H9 (cell line): ENCODE data around the gene NRP2. TPM values are rescaled to one million over a fixed set of nuclear protein-coding genes. Genes with fewer than 3 reads are reported as not detected.

ENCODE experiments used
- DNase-seq: peaks from one replicate; pipeline ENCODE4 v3.0.0-alpha.2; 2017
- H2AFZ ChIP-seq: one replicate; pipeline ENCODE4 v1.6.1; 2013; ENCODE audit warnings: mild to moderate bottlenecking, low read length, control low read depth, moderate library complexity
- H2AK5ac ChIP-seq: 2 replicates; pipeline ENCODE4 v1.6.1; 2013; ENCODE audit warnings: low read length, control low read depth, mixed read lengths; ENCODE audit not compliant: insufficient read length
- H2BK120ac ChIP-seq: one replicate; pipeline ENCODE4 v1.6.1; 2013; ENCODE audit warnings: low read depth, mild to moderate bottlenecking, low read length, control low read depth, inconsistent platforms; ENCODE audit not compliant: poor library complexity, severe bottlenecking
- H2BK12ac ChIP-seq: 2 replicates; pipeline ENCODE4 v1.6.1; 2013; ENCODE audit warnings: low read length, control low read depth, mixed read lengths, low read depth; ENCODE audit not compliant: insufficient read length
- H2BK15ac ChIP-seq: 2 replicates; pipeline ENCODE4 v1.6.1; 2013; ENCODE audit warnings: low read depth, low read length, control low read depth
- H2BK20ac ChIP-seq: one replicate; pipeline ENCODE4 v1.6.1; 2013; ENCODE audit warnings: low read depth, mild to moderate bottlenecking, low read length, control low read depth, inconsistent platforms; ENCODE audit not compliant: poor library complexity, severe bottlenecking
- H2BK5ac ChIP-seq: 2 replicates; pipeline ENCODE4 v1.6.1; 2013; ENCODE audit warnings: low read length, control low read depth, mixed read lengths; ENCODE audit not compliant: insufficient read length
- H3K14ac ChIP-seq: 2 replicates; pipeline ENCODE4 v1.6.1; 2013; ENCODE audit warnings: low read length, control low read depth; ENCODE audit not compliant: insufficient read depth
- H3K18ac ChIP-seq: 2 replicates; pipeline ENCODE4 v1.6.1; 2013; ENCODE audit warnings: low read depth, mild to moderate bottlenecking, mixed read lengths, low read length, control low read depth; ENCODE audit not compliant: insufficient read length
- H3K23ac ChIP-seq: 2 replicates; pipeline ENCODE4 v1.6.1; 2013; ENCODE audit warnings: low read length, control low read depth, mixed read lengths, low read depth; ENCODE audit not compliant: insufficient read length
- H3K23me2 ChIP-seq: 2 replicates; pipeline ENCODE4 v1.6.1; 2013; ENCODE audit warnings: low read depth, mild to moderate bottlenecking, mixed read lengths, low read length, control low read depth; ENCODE audit not compliant: insufficient read length, poor library complexity, severe bottlenecking
- H3K27ac ChIP-seq: 2 replicates; pipeline ENCODE4 v1.5.1; 2013; ENCODE audit warnings: low read length, control low read depth, mixed read lengths, low read depth; ENCODE audit not compliant: insufficient read length
- H3K27me3 ChIP-seq: 2 replicates; pipeline ENCODE4 v1.6.1; 2013; ENCODE audit warnings: low read length, control low read depth, inconsistent platforms; ENCODE audit not compliant: insufficient read depth
- H3K4ac ChIP-seq: 2 replicates; pipeline ENCODE4 v1.6.1; 2013; ENCODE audit warnings: low read depth, mild to moderate bottlenecking, control low read depth, inconsistent platforms, low read length, moderate library complexity
- H3K4me1 ChIP-seq: 2 replicates; pipeline ENCODE4 v1.6.1; 2013; ENCODE audit warnings: low read length, control low read depth, inconsistent platforms; ENCODE audit not compliant: insufficient read depth
- H3K4me2 ChIP-seq: 2 replicates; pipeline ENCODE4 v1.6.1; 2013; ENCODE audit warnings: low read length, control low read depth, mixed read lengths; ENCODE audit not compliant: insufficient read length, insufficient read depth
- H3K56ac ChIP-seq: 2 replicates; pipeline ENCODE4 v1.6.1; 2013; ENCODE audit warnings: low read depth, mild to moderate bottlenecking, mixed read lengths, low read length, control low read depth; ENCODE audit not compliant: insufficient read length
- H3K79me1 ChIP-seq: 2 replicates; pipeline ENCODE4 v1.6.1; 2013; ENCODE audit warnings: low read depth, mild to moderate bottlenecking, moderate library complexity, low read length, control low read depth, inconsistent platforms; ENCODE audit not compliant: insufficient read depth, poor library complexity, severe bottlenecking
- H3K79me2 ChIP-seq: 2 replicates; pipeline ENCODE4 v1.6.1; 2013; ENCODE audit warnings: low read length, control low read depth, inconsistent platforms; ENCODE audit not compliant: insufficient read depth
- H3K9ac ChIP-seq: 2 replicates; pipeline ENCODE4 v1.6.1; 2013; ENCODE audit warnings: low read length, control low read depth, mixed read lengths; ENCODE audit not compliant: insufficient read length; ENCODE audit errors: extremely low read depth
- H3K9me3 ChIP-seq: one replicate; pipeline ENCODE4 v1.6.1; 2013; ENCODE audit warnings: low read depth, low read length, inconsistent platforms; ENCODE audit not compliant: control insufficient read depth
- H3T11ph ChIP-seq: one replicate; pipeline ENCODE4 v1.6.1; 2013; ENCODE audit warnings: mild to moderate bottlenecking, low read length, control low read depth, inconsistent platforms
- H4K20me1 ChIP-seq: one replicate; pipeline ENCODE4 v1.6.1; 2013; ENCODE audit not compliant: control insufficient read depth, insufficient read length, insufficient read depth
- H4K5ac ChIP-seq: 2 replicates; pipeline ENCODE4 v1.6.1; 2013; ENCODE audit warnings: low read depth, mild to moderate bottlenecking, mixed read lengths, low read length, control low read depth; ENCODE audit not compliant: insufficient read length
- H4K8ac ChIP-seq: replicated peaks from 2 replicates; pipeline ENCODE4 v1.6.1; 2013; ENCODE audit warnings: low read length, control low read depth, mixed read lengths, low read depth; ENCODE audit not compliant: insufficient read length
- H4K91ac ChIP-seq: 2 replicates; pipeline ENCODE4 v1.6.1; 2013; ENCODE audit warnings: low read depth, mild to moderate bottlenecking, moderate library complexity, mixed read lengths, low read length, control low read depth; ENCODE audit not compliant: insufficient read length
- H3K27ac Mint-ChIP-seq, 3 experiments: 2 replicates in 2 of 3; 3 replicates in 1 of 3; pipeline ENCODE4 v1.8.0; 2020 to 2021; ENCODE audit warnings: mixed read lengths in 3 of 3, mild to moderate bottlenecking in 1 of 3, moderate library complexity in 1 of 3
- H3K27me3 Mint-ChIP-seq: 2 replicates; pipeline ENCODE4 v1.8.0; 2021; ENCODE audit warnings: low read depth, mild to moderate bottlenecking, moderate library complexity, mixed read lengths
- H3K36me3 Mint-ChIP-seq, 3 experiments: 2 replicates in 2 of 3; 3 replicates in 1 of 3; pipeline ENCODE4 v1.8.0; 2020 to 2021; ENCODE audit warnings: low read depth in 3 of 3, mixed read lengths in 3 of 3; ENCODE audit not compliant: insufficient read depth in 1 of 3
- H3K4me1 Mint-ChIP-seq, 2 experiments: 2 replicates each; pipeline ENCODE4 v1.8.0; 2020; ENCODE audit warnings: mixed read lengths in 2 of 2
- H3K4me3 Mint-ChIP-seq, 2 experiments: 2 replicates in 1 of 2; 3 replicates in 1 of 2; pipeline ENCODE4 v1.8.0; 2020 to 2021; ENCODE audit warnings: mild to moderate bottlenecking in 2 of 2, mixed read lengths in 2 of 2, moderate library complexity in 1 of 2
- H3K9me3 Mint-ChIP-seq, 2 experiments: 2 replicates in 1 of 2; 3 replicates in 1 of 2; pipeline ENCODE4 v1.8.0; 2020; ENCODE audit warnings: mild to moderate bottlenecking in 2 of 2, mixed read lengths in 2 of 2, moderate library complexity in 1 of 2
- WGBS: extraction: QIAGEN DNeasy Blood & Tissue Kit; methylation state at CpG from one replicate; pipeline ENCODE4 v1.1.7; 2013; ENCODE audit warnings: missing lambda C conversion rate, low lambda C conversion rate, mixed read lengths; ENCODE audit not compliant: insufficient read length; ENCODE audit errors: extremely low coverage; 5-methylcytosine and 5-hydroxymethylcytosine counted together
- total RNA-seq: library from RNA; stranded (reverse); gene quantifications from 2 replicates; pipeline ENCODE4 v1.2.1, GENCODE V29; 2021
- TF ChIP-seq, protein P1 (sequence below): fragments of 200-600 bp; sonication (generic); conservative IDR thresholded peaks from 3 replicates; pipeline ENCODE4 v1.8.0; 2021; ENCODE audit warnings: antibody characterized with exemption, mild to moderate bottlenecking

The NRP2 gene
- total RNA-seq, 1 experiment from 2014 or later = 19.7 TPM

DNA sequence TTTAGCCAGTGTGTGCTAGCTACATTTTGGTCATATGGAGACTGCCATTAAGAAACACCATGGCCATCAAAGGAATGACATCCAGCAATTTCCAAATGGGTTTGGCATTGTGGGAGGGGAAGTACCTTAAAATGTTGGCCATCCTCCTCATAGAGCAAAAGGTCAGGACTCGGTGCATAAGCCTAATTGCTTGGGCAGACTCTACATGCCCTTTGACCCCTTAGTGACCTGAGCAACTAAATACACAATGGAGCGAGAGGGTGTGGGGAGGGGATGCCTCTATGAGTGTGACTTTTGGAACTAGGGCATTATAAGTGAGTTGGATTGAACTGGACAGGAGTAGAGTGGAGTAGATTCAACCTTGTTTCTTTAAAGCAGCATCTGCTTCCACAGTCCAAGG is 44.9 kb downstream of the NRP2 start:
- Histone ChIP-seq H3K79me2 (no peaks in the 10 kb centered on the region), H3K79me1 (no peaks in the 10 kb centered on the region), H3K14ac (no peak overlapping the region), H2BK12ac (no peak overlapping the region), H3K9me3 (no peaks in the 10 kb centered on the region), H3K27me3 (no peaks in the 10 kb centered on the region), H2BK120ac (no peak overlapping the region), H3K23ac (no peak overlapping the region), H2BK15ac (no peak overlapping the region), H4K91ac (no peak overlapping the region), H4K20me1 (no peaks in the 10 kb centered on the region), H3K4me1 (no peaks in the 10 kb centered on the region; the same call in 1 of the 2 replicates), H3K18ac (no peak overlapping the region), H2BK20ac (no peak overlapping the region), H4K5ac (no peak overlapping the region), H2BK5ac (no peak overlapping the region), H3K23me2 (no peaks in the 10 kb centered on the region), H3K4ac (no peak overlapping the region), H3K27ac (no peak overlapping the region), H3K9ac (no peak overlapping the region), H2AK5ac (no peak overlapping the region), H4K8ac (no peak overlapping the region), H3K56ac (no peak overlapping the region), H3T11ph (no peak overlapping the region), H3K4me2 (no peak overlapping the region), H2AFZ (no peak overlapping the region)
- H3K9me3 Mint-ChIP-seq = no peaks in the 10 kb centered on the region; a peak in 1 of 5 replicates
- H3K36me3 Mint-ChIP-seq = peaks cover 41 to 53% (median 47%) of the 10 kb centered on the region in 3 experiments; a peak in 6 of 7 replicates
- TF ChIP-seq, protein P1, sequence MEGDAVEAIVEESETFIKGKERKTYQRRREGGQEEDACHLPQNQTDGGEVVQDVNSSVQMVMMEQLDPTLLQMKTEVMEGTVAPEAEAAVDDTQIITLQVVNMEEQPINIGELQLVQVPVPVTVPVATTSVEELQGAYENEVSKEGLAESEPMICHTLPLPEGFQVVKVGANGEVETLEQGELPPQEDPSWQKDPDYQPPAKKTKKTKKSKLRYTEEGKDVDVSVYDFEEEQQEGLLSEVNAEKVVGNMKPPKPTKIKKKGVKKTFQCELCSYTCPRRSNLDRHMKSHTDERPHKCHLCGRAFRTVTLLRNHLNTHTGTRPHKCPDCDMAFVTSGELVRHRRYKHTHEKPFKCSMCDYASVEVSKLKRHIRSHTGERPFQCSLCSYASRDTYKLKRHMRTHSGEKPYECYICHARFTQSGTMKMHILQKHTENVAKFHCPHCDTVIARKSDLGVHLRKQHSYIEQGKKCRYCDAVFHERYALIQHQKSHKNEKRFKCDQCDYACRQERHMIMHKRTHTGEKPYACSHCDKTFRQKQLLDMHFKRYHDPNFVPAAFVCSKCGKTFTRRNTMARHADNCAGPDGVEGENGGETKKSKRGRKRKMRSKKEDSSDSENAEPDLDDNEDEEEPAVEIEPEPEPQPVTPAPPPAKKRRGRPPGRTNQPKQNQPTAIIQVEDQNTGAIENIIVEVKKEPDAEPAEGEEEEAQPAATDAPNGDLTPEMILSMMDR = no peak
- no CpG with 5 or more reads among the region's 2 CpGs for WGBS
- H3K4me3 Mint-ChIP-seq = no peak overlapping the region
- DNase-seq = no peak
- peaks cover 41 to 45% of the 10 kb centered on the region in 2 experiments for H3K4me1 Mint-ChIP-seq
- H3K27me3 Mint-ChIP-seq = no peaks in the 10 kb centered on the region
- H3K27ac Mint-ChIP-seq = no peak overlapping the region
